Measurements from ENCODE around the gene FNDC3A.

The FNDC3A gene

DNA sequence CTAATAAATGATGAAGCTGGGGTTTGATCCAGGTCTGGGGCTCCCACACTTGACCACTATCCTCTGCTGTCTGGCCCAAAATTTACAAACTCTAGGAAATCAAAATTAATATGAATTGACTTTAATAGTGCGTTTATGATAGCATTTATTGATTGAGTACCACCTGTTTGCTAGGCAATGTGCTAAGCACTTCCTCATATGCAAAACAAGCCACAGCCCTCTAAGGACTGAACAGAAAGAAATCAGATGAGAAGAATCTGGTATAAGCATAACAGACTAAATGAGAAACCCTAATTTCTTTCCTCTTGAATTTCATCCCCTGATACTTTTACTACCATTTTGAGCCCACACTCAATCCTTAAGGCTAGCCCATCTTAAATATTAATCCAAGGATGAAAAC is 237.8 kb downstream of the FNDC3A start:
- Mint-ChIP-seq H3K4me1 (ENCODE audit: low read depth) (peaks cover 13% of the 10 kb centered on the region), H3K9me3 (no peaks in the 10 kb centered on the region), H3K27me3 (peaks cover 15% of the 10 kb centered on the region), H3K27ac (no peak overlapping the region), H3K36me3 (ENCODE audit: low read depth) (peaks cover 33% of the 10 kb centered on the region), H3K4me3 (no peak overlapping the region)
- DNase-seq: no peak

DNA sequence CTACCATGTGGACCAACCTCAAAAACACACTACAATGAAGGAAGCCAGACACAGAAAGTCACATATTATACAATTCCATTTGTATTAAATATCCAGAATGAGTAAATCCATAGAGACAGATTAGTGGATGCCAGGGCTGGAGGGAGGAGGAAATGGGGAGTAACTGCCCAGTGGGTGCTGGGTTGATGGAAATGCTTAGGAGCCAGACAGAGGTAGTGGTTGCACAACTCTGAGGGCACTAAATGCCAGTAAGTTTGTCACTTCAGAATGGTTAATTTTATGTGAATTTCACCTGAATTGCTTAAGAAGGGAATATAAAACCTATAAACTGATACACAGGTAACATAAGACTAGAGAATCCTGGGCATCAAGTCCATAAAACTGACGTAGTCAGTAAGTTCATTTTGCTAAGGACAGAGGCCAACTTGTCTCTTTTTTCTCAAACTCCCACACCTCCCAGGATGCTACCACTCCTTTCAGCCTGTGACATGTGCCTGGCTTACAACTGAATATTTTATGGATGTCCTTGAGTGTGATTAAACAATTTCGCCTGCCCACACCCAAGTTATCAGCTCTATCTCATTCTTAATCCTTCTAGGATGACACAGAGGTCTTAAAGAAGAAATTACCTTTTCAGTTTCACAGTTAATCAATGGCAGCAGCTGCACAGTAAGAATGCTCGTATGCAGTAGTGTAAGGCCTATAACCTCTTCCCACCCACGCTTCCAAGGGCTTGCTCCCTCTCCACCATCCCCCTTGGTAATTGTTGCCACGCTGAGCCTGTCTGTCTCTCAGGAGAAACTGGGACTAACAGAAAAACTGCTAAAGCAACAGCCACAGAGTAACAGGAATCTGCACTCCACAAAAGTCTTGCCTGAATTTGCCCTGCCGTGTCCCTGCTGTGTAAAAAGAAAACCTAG is 238.5 kb downstream of the FNDC3A start:
- Mint-ChIP-seq H3K4me1 (ENCODE audit: low read depth) (peaks cover 13% of the 10 kb centered on the region), H3K4me3 (no peak overlapping the region), H3K27me3 (peaks cover 22% of the 10 kb centered on the region), H3K36me3 (ENCODE audit: low read depth) (peaks cover 28% of the 10 kb centered on the region), H3K9me3 (no peaks in the 10 kb centered on the region), H3K27ac (peak overlapping the region; percentile 28)
- no peak for DNase-seq

- H3K36me3 Mint-ChIP-seq (ENCODE audit: low read depth): peaks cover 23% of the 10 kb centered on the region
- peaks cover 16% of the 10 kb centered on the region for H3K4me1 Mint-ChIP-seq (ENCODE audit: low read depth)
- peaks cover 28% of the 10 kb centered on the region for H3K27me3 Mint-ChIP-seq
- no peaks in the 10 kb centered on the region for H3K9me3 Mint-ChIP-seq
- no peak overlapping the region for H3K4me3 Mint-ChIP-seq
- DNase-seq: peak; percentile 52
- peak overlapping the region; percentile 28 for H3K27ac Mint-ChIP-seq
Measured at GRCh38 chr13:49214917-49215376, 239.2 kb downstream of the FNDC3A start.

- H3K27me3 Mint-ChIP-seq: peaks cover 36% of the 10 kb centered on the region
- DNase-seq: no peak
- H3K36me3 Mint-ChIP-seq (ENCODE audit: low read depth): peaks cover 11% of the 10 kb centered on the region
- no peaks in the 10 kb centered on the region for H3K9me3 Mint-ChIP-seq
- peaks cover 20% of the 10 kb centered on the region for H3K4me1 Mint-ChIP-seq (ENCODE audit: low read depth)
- no peak overlapping the region for H3K27ac Mint-ChIP-seq
- H3K4me3 Mint-ChIP-seq: no peak overlapping the region
Measured at GRCh38 chr13:49216334-49216733, 240.6 kb downstream of the FNDC3A start.

- no peak for DNase-seq
- H3K36me3 Mint-ChIP-seq (ENCODE audit: low read depth): peaks cover 2% of the 10 kb centered on the region
- H3K27me3 Mint-ChIP-seq: peaks cover 53% of the 10 kb centered on the region
- H3K4me1 Mint-ChIP-seq (ENCODE audit: low read depth): peaks cover 21% of the 10 kb centered on the region
- H3K4me3 Mint-ChIP-seq: no peak overlapping the region
- no peaks in the 10 kb centered on the region for H3K9me3 Mint-ChIP-seq
- no peak overlapping the region for H3K27ac Mint-ChIP-seq
Measured at GRCh38 chr13:49217962-49218492, 242.3 kb downstream of the FNDC3A start.

- Mint-ChIP-seq H3K36me3 (ENCODE audit: low read depth) (peaks cover 2% of the 10 kb centered on the region), H3K27ac (no peak overlapping the region), H3K4me1 (ENCODE audit: low read depth) (peaks cover 21% of the 10 kb centered on the region), H3K4me3 (no peak overlapping the region), H3K9me3 (no peaks in the 10 kb centered on the region), H3K27me3 (peaks cover 59% of the 10 kb centered on the region)
- no peak for DNase-seq
Measured at GRCh38 chr13:49218493-49219051, 242.9 kb downstream of the FNDC3A start.

DNA sequence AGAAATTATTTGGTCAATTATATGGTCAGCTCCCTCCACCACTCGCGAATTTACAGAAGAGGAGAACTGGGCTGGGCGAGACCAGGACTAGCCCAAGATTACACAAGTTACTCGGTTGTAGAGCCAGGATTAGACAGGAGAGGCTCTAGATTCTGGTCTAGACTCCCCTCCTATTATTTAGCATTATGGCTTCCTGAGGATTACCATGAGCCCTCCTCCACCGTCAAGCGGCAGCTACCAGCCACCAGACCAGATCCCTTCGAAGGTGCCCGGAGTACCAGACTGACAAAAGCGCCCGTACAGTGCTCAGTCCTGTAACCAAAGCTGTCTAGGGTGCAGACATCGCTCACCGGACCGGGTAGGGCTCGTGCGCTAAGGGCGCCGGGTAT is 243.9 kb downstream of the FNDC3A start:
- no peaks in the 10 kb centered on the region for H3K9me3 Mint-ChIP-seq
- H3K4me1 Mint-ChIP-seq (ENCODE audit: low read depth): peaks cover 16% of the 10 kb centered on the region
- no peak overlapping the region for H3K27ac Mint-ChIP-seq
- H3K27me3 Mint-ChIP-seq: peaks cover 68% of the 10 kb centered on the region
- H3K36me3 Mint-ChIP-seq (ENCODE audit: low read depth): peaks cover 2% of the 10 kb centered on the region
- H3K4me3 Mint-ChIP-seq: peak overlapping the region; percentile 59
- no peak for DNase-seq

DNA sequence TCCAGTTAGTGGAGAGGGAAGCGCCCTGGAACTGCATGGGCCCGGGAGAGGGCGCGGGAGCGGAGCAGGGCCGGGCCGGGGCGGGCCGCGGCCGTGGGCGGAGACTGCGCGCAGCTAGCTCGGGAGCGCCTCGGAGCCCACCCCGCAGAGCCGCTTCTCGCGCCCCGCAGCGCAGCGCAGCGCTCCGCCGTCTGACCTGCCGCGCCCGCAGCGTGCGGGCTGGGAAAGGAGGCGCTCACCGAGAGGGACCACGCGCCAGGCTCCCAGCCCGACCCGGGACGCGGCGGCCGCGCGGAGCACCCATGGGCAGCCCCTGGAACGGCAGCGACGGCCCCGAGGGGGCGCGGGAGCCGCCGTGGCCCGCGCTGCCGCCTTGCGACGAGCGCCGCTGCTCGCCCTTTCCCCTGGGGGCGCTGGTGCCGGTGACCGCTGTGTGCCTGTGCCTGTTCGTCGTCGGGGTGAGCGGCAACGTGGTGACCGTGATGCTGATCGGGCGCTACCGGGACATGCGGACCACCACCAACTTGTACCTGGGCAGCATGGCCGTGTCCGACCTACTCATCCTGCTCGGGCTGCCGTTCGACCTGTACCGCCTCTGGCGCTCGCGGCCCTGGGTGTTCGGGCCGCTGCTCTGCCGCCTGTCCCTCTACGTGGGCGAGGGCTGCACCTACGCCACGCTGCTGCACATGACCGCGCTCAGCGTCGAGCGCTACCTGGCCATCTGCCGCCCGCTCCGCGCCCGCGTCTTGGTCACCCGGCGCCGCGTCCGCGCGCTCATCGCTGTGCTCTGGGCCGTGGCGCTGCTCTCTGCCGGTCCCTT is 244.5 kb downstream of the FNDC3A start, which contains the start of gene MLNR:
Gene MLNR (plus strand): TSS at position 303 of the 820 bp plus-strand sequence. CDS start 0 bp downstream, at position 303.
- peak; percentile 66 for DNase-seq
- Mint-ChIP-seq H3K27me3 (peaks cover 74% of the 10 kb centered on the region), H3K4me1 (ENCODE audit: low read depth) (peaks cover 10% of the 10 kb centered on the region), H3K4me3 (peak within 1 kb of the TSS; percentile 62), H3K27ac (no peak within 1 kb of the TSS), H3K9me3 (no peaks in the 10 kb centered on the region), H3K36me3 (ENCODE audit: low read depth) (peaks cover 2% of the 10 kb centered on the region)

DNA sequence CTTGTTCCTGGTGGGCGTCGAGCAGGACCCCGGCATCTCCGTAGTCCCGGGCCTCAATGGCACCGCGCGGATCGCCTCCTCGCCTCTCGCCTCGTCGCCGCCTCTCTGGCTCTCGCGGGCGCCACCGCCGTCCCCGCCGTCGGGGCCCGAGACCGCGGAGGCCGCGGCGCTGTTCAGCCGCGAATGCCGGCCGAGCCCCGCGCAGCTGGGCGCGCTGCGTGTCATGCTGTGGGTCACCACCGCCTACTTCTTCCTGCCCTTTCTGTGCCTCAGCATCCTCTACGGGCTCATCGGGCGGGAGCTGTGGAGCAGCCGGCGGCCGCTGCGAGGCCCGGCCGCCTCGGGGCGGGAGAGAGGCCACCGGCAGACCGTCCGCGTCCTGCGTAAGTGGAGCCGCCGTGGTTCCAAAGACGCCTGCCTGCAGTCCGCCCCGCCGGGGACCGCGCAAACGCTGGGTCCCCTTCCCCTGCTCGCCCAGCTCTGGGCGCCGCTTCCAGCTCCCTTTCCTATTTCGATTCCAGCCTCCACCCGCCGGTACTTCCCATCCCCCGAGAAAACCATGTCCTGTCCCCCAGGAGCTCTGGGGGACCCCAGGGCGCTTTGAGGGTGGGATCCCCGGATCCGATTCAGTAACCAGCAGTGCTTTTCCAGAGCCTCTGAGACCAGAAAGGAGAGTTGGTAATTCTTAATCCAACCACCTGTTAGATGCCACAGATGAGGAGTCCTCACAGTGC is 245.3 kb downstream of the FNDC3A start:
- H3K9me3 Mint-ChIP-seq: no peaks in the 10 kb centered on the region
- peak overlapping the region; percentile 62 for H3K4me3 Mint-ChIP-seq
- peak; percentile 49 for DNase-seq
- no peak overlapping the region for H3K27ac Mint-ChIP-seq
- peaks cover 79% of the 10 kb centered on the region for H3K27me3 Mint-ChIP-seq
- H3K36me3 Mint-ChIP-seq (ENCODE audit: low read depth): no peaks in the 10 kb centered on the region
- peaks cover 8% of the 10 kb centered on the region for H3K4me1 Mint-ChIP-seq (ENCODE audit: low read depth)

- DNase-seq: no peak
- no peaks in the 10 kb centered on the region for H3K9me3 Mint-ChIP-seq
- H3K27me3 Mint-ChIP-seq: peaks cover 79% of the 10 kb centered on the region
- H3K4me1 Mint-ChIP-seq (ENCODE audit: low read depth): peaks cover 8% of the 10 kb centered on the region
- H3K36me3 Mint-ChIP-seq (ENCODE audit: low read depth): no peaks in the 10 kb centered on the region
- H3K27ac Mint-ChIP-seq: no peak overlapping the region
- peak overlapping the region; percentile 50 for H3K4me3 Mint-ChIP-seq
Measured at GRCh38 chr13:49221590-49221965, 245.9 kb downstream of the FNDC3A start.

DNA sequence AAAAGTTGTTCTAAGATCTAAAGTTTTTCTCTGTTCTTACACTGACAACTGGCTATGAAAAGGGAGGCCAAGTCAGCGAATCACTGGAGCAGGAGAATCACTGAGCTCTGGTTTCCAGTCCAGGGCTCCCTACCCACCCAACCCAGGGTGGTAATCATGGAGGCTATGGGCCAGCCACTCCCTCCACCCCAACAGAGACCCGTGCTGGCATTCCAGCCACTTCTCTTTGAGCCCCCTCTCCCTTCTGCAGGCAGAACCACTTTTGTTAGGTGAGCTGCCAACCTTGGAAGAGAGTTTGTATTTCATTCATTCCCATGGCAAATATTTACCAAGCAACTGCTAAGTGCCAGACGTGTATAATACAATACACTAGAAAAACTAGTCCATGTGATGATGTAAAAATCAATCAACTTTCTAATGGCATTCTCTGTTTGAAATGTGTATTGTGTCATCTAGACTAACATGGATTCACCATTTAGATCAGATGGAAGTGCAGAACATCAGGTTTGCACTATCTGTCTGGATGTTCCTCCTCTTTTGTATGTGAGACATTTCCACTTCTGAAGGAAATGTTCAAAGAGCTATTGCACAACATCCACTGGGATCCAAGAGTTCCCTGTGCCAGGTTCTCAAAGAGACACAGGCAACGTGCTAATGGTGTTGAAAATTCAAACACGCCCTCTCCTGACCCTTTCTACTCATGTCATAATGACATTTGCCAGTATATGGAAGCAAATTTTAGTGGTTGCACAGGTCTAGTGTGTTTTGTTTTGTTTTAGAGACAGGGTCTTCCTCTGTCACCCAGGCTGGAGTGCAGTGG is 249.7 kb downstream of the FNDC3A start:
- Mint-ChIP-seq H3K4me1 (ENCODE audit: low read depth) (peaks cover 4% of the 10 kb centered on the region), H3K27me3 (peaks cover 49% of the 10 kb centered on the region), H3K4me3 (no peak overlapping the region), H3K9me3 (no peaks in the 10 kb centered on the region), H3K27ac (no peak overlapping the region), H3K36me3 (ENCODE audit: low read depth) (no peaks in the 10 kb centered on the region)
- DNase-seq: no peak

- Mint-ChIP-seq H3K36me3 (ENCODE audit: low read depth) (no peaks in the 10 kb centered on the region), H3K4me1 (ENCODE audit: low read depth) (no peaks in the 10 kb centered on the region), H3K27me3 (peaks cover 40% of the 10 kb centered on the region), H3K4me3 (no peak overlapping the region), H3K27ac (no peak overlapping the region), H3K9me3 (no peaks in the 10 kb centered on the region)
- DNase-seq: no peak
Measured at GRCh38 chr13:49226613-49227012, 250.9 kb downstream of the FNDC3A start.

DNA sequence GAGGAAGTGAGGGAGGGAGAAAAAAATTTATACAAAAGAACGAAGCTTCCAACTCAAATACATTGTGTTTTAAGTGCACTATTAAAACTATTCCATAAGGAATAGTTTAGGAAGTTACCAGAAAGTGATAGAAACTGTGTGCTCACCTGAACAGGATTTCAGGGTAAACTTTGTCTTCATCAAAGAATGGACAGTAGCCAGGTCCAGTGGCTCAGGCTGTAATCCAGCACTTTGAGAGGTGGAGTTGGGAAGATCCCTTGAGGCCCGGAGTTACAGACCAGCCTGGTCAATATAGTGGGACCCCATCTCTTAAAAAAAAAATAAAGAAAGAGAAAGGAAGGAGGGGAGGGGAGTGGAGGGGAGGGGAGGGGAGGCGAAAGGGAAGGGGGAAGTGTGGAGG is 259.0 kb downstream of the FNDC3A start:
- H3K4me3 Mint-ChIP-seq: no peak overlapping the region
- H3K4me1 Mint-ChIP-seq (ENCODE audit: low read depth): no peaks in the 10 kb centered on the region

More for the DNA sequence above, 259.0 kb downstream of the FNDC3A start:
- Mint-ChIP-seq H3K27ac (no peak overlapping the region), H3K27me3 (no peaks in the 10 kb centered on the region), H3K9me3 (no peaks in the 10 kb centered on the region), H3K36me3 (ENCODE audit: low read depth) (no peaks in the 10 kb centered on the region)
- no peak for DNase-seq

Data from activated T-cell treated with anti-CD3 and anti-CD28 coated beads, Interleukin-2, amount 50 U/mL, for 24 hours (primary cell).